C4-2B (cell line): ENCODE measurements around the gene SERPIND1.

Experiments used
- CTCF ChIP-seq: fragments of 450-650 bp; conservative IDR thresholded peaks from 2 replicates; pipeline ENCODE4 v1.5.1; 2017; ENCODE audit warnings: mild to moderate bottlenecking
- ZFX ChIP-seq: fragments of 450-650 bp; IDR thresholded peaks from 2 replicates; pipeline ENCODE4 v1.6.1; 2017

GRCh38 chr22:20747223-20747622 lies 26.7 kb upstream of the SERPIND1 start:
- no peak for TF ChIP-seq ZFX
- TF ChIP-seq CTCF: no peak
